Embryonic facial prominence (tissue), 1 donor: ENCODE data around the gene PRR22.
"Not testable (repeated sequence)": the region's sequence is repeated elsewhere in the genome, so short reads cannot be mapped to it uniquely, and the experiment has no call there.

Experiments
- DNase-seq: peaks from one replicate; pipeline ENCODE4 v3.0.0-alpha.2; 2016; ENCODE audit errors: extremely low spot score

PRR22 gene

GRCh38 chr19:5751709-5752108 lies 32.8 kb downstream of the PRR22 start:
- DNase-seq, result no peak

GRCh38 chr19:5749505-5749904 lies 35.0 kb downstream of the PRR22 start:
- DNase-seq, result no peak

- not testable (repeated sequence) for DNase-seq
Observed at GRCh38 chr19:5748920-5749319, 35.6 kb downstream of the PRR22 start.

GRCh38 chr19:5744999-5745398 lies 39.5 kb downstream of the PRR22 start:
- not testable (repeated sequence) for DNase-seq

GRCh38 chr19:5743630-5744029 lies 40.9 kb downstream of the PRR22 start:
- DNase-seq, result no peak

GRCh38 chr19:5742051-5742450 lies 42.5 kb downstream of the PRR22 start:
- no peak for DNase-seq

GRCh38 chr19:5738423-5738822 lies 46.1 kb downstream of the PRR22 start:
- DNase-seq, result no peak

GRCh38 chr19:5733172-5733571 lies 51.4 kb downstream of the PRR22 start:
- DNase-seq, result not testable (repeated sequence)
